Measurements from ENCODE around the gene FLII.
"Not testable (repeated sequence)": the region's sequence is repeated elsewhere in the genome, so short reads cannot be mapped to it uniquely, and the experiment has no call there.

Gene FLII

GRCh38 chr17:18238299-18238698 is 20.2 kb downstream of the FLII start:
- no peak for DNase-seq

- DNase-seq, result no peak
Observed at GRCh38 chr17:18237461-18237860, 21.1 kb downstream of the FLII start.

- no peak for DNase-seq
Observed at GRCh38 chr17:18236494-18236893, 22.0 kb downstream of the FLII start.

GRCh38 chr17:18235743-18236256 is 22.7 kb downstream of the FLII start:
- DNase-seq, result no peak

GRCh38 chr17:18234853-18235380 is 23.6 kb downstream of the FLII start:
- DNase-seq, result no peak

GRCh38 chr17:18233803-18234518 is 24.6 kb downstream of the FLII start:
- DNase-seq, result no peak

- no peak for DNase-seq
Observed at GRCh38 chr17:18231164-18231563, 27.4 kb downstream of the FLII start.

- no peak for DNase-seq
Observed at GRCh38 chr17:18230288-18231141, 28.0 kb downstream of the FLII start.

GRCh38 chr17:18229771-18230170 is 28.8 kb downstream of the FLII start:
- DNase-seq, result no peak

- no peak for DNase-seq
Observed at GRCh38 chr17:18229254-18229653, 29.3 kb downstream of the FLII start.

- DNase-seq, result no peak
Observed at GRCh38 chr17:18228176-18228682, 30.3 kb downstream of the FLII start.

- DNase-seq, result no peak
Observed at GRCh38 chr17:18227635-18228034, 30.9 kb downstream of the FLII start.

GRCh38 chr17:18226284-18226945 is 32.1 kb downstream of the FLII start:
- no peak for DNase-seq

- DNase-seq, result no peak
Observed at GRCh38 chr17:18225642-18226283, 32.8 kb downstream of the FLII start.

GRCh38 chr17:18225121-18225641 is 33.4 kb downstream of the FLII start, which contains the start of gene LLGL1:
Gene LLGL1 (plus strand): TSS chr17:18225635. CDS start chr17:18225683, 48 bp downstream.
- peak; percentile 66 for DNase-seq

GRCh38 chr17:18224387-18225120 is 34.0 kb downstream of the FLII start:
- no peak for DNase-seq

GRCh38 chr17:18224053-18224386 is 34.5 kb downstream of the FLII start:
- DNase-seq, result no peak

GRCh38 chr17:18218756-18219415 is 39.7 kb downstream of the FLII start:
- DNase-seq, result no peak

- DNase-seq, result peak; percentile 7
Observed at GRCh38 chr17:18217412-18218015, 41.0 kb downstream of the FLII start.

GRCh38 chr17:18216906-18217305 is 41.6 kb downstream of the FLII start:
- not testable (repeated sequence) for DNase-seq

Measured in DMS79 treated with DMSO at 0.1 percent for 48 hours (cell line).